GM21786 (cell line): ENCODE results near the gene CRY2.

Experiments used
- ATAC-seq: cut with Tn5 transposase; IDR thresholded peaks from one replicate; pipeline ENCODE4 v1.9.1; 2021; ENCODE audit not compliant: unreplicated experiment

Gene CRY2

DNA sequence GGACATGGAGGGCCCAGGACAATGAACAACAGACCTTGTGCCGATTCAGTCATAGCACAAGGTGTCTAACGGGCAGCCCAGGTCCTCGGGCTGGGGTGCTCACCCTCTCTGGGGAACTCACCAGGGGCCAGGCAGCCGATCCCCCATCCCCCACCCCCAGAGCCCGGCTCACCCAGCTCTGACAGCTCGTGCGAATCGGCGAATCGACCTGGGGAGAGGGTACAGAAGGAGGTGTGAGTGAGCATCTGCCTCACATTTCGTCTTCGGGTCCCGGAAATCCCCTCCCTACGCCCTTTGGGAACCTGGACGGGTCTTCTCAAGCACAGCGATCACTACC, 70.0 kb downstream of the CRY2 start:
- no peak for ATAC-seq

DNA sequence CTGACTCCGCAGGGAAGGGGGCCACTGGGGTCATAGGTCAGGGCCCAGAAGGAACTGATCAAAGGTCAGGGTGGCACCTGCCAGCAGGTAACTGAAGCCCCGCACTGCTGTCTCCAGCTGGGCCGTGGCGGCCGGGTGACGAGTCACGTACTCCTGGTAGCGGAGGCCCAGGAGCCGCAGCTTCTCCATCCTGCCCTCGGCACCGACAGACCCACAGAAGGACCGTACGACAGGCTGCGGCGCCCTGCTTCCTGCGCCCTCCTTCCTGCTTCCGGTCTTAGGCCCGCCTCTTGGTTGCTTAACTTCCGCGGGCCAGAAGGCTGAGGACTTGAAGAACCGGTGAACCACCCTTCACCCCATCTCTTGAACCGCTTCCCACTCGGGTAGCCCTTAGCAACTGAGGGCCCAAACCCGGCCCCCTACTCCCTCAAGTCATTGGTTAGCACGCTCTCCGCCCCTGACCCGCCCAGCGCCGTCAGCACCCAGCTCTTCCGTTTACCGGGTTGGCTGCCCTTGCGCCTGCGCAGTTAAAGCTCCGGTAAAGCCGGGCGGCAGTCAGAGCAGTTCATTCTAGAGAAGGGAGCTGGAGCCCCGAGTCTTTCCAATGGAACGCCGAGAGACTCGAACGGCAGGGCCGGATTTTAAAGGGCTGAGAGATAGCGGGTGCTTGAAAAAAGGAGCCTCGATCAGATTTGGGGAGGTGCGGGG, 70.5 kb downstream of the CRY2 start, which contains the start of gene PEX16:
PEX16 (minus strand) TSS at position 255 of the 708 bp plus-strand sequence; CDS start at position 189, 66 bp downstream.
- ATAC-seq: peak; percentile 86

DNA sequence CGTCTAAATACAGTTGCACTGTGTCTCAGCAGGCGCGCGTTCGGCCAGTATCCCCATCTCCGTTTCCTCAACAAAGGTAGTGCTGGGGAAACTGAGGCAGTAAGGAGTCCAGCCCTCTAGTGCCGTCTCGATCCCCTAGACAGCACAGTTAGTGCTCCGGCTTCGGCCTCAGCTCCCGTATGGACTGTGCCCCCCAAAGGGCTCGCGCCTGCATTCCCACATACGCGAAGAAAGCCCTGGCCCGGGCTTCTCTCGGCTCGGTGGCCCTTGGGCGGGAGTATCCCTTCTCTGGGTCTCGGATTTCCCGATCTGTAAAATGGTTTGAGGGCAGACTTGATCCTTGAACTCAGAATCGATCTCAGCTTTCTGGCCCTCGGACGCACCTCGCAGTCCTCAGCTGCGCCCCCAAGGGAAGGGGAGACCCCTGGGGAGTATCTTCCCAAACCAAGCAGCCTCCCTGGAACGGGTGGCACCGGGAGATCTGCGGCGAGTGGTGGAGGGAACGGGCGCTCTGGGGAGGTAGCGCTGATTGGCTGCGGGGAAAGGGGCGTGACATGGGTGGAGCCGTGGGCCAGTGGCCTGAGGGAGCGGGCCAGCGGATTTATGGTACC, 71.2 kb downstream of the CRY2 start:
- peak; percentile 35 for ATAC-seq

DNA sequence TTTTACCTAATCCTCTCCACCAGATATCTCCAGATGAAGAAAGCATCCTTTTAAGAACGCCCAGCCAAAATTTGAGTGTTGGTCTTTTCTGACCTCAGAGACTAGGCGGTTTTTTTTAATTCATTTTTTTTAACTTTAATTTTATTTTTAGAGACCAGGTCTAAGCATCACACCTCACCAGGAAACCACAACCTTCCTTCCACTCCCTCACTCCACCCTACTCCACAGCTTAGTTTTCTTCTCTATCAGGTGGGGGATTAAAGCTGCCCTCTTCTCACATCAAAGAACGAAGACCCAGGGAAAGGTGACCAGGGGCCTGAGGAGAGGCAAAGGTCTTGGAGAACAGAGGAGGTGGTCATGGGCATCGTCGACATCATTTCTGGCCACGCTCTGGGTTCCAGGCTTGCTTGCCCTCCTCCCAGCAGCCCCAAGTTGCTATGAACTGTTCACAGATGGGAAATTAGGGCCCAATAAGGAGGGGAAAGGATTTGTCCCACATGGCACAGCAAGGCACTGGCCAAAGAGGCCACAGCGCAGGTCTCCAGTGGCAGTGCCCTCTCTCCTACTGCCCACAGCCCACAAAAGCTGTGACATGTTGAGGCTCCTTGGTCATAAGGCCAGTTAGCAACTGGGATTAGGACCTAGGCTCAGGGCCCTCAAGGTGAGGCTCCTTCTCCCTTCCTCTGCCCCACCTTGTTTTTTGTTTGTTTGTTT, 71.8 kb downstream of the CRY2 start:
- no peak for ATAC-seq

DNA sequence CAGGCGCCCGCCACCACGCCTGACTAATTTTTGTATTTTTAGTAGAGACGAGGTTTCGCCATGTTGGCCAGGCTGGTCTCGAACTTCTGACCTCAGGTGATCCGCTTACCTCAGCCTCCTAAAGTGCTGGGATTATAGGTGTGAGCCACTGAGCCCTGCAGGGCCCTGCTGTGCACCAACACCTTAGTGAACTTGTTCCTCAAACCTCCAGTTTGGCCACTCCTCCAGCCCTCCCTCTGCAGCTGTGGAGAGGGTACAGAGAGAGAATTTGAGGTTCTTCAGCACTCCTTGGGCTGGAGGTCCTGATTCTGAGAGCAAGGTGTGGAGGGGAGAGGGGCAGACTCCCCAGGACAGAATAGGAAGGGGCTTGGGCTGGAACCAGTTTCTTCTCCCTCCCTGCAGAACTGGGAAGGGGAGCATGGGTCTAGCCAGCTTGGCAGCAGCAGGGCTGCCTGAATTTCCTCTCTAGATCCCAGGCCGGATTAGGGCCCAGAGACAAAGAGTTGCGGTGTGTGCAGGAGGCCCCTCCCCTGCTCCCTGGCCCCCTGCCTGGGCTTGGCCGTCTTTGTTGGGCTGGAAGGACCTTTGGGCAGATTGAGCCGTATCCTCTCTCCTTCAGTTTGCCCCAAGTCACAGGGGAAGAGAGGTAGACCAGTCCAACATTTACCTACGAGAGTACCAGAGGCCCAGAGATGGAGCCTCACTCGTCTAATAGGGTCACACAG, 72.7 kb downstream of the CRY2 start:
- no peak for ATAC-seq

DNA sequence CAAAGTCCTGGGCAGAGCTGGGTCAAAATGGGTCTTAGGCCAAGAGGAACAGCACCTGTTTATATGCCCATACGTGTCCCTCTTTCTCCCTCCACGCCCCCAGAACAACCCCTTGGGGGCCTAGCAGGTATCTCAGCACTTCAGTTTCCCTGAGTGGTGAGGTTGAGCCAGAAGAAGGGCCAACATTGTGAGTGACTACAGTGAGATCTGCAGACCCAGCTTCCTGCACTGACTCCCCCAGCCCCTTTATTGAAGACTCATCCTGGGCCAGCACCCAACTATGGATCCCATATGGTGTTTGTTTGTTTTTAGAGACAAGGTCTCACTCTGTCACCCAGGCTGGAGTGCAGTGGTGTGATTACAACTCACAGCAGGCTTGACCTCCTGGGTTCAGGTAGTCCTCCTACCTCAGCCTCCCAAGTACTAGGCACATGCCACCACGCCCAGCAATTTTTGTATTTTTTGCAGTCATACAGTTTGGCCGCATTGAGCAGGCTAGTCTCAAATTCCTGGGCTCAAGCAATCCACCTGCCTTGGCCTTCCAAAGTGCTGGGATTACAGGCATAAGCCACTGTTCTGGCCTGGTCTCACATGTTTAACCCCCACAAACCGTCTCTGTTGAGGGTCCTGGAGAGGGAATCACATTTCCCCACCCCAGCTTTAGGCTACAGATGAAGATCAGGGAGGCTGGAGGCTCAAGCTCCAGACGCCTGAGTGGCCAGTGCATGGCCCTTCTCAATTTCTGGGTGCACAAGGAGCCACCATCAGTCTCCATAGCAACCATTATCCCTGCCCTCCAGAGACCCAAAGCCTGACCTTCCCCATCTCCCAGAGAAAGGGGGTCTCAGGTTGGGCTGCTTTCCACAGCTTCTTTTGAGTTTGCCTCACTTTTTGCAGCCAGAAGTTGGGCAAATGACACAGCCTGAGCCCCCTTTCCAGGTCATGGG, 73.5 kb downstream of the CRY2 start:
- no peak for ATAC-seq

DNA sequence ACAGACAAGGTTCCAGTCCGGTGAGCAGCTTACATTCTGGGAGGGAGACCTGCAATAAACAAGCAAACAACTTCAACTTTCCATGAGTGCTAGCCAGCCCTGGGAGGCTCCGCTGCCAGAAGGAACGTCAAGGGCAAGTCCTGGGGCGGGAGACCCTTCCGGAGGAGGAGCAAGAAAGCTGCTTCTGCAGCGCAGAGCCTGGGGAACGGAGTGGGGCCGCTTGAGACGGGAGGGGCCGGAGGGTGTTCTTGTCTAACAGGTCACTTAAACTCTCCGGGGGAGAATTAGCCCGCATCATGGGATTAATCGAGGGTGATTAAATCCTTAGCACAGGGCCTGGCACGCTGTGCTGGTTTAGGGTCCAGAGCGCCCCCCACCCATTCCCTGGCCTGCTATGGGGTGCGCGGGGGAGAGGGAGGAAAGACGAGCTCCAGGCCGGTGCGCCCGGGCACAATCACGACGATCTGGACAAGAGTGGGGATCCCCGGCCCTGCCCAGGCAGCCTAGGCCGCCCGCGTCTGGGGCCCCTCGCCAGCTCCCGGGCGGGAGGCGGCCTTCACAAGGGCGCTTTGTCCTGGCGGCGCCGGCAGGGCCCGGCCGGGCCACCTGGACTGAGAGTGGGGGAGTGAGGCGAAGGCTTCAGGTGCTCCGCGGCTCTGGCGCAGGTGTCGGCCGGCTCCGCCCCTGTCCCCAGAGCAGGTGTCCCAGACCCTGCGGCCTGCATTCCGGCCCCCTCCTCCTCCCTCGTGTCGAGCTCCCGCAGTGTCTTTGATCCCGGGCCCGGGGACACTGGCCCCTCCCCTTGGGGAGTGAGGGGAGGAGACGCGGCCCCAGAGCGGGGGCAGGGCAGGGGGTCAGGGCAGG, 74.5 kb downstream of the CRY2 start:
- ATAC-seq: no peak

DNA sequence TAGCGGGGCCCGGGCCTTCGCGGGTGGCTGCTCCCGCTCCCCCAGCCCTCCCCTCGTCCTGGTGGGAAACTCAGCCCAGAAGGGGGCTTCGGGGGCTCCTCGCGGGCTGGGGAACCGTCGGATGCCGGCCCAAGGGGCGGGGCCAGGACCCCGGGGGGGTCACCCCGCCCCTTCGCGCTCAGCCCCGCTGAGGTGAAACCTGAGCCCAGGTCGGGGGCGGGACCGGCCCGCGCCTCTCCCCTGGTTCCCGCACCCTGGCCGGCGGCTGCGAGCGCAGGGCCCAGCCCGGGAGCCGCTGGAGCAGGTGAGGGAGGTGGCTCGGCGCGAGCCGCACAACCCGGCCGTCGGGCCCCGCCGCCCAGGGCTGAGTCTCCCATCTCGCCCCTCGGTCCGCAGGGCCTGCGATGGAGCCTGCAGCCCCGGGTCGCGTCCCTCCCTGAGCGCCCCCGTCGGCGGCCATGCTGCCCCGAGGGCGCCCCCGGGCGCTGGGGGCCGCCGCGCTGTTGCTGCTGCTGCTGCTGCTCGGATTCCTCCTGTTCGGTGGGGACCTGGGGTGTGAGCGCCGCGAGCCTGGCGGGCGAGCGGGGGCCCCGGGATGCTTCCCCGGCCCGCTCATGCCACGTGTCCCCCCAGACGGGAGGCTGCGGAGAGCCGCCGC, 75.3 kb downstream of the CRY2 start, which contains the start of gene LARGE2:
LARGE2 (plus strand) TSS at position 232 of the 658 bp plus-strand sequence; CDS start at position 459, 227 bp downstream.
- no peak for ATAC-seq

DNA sequence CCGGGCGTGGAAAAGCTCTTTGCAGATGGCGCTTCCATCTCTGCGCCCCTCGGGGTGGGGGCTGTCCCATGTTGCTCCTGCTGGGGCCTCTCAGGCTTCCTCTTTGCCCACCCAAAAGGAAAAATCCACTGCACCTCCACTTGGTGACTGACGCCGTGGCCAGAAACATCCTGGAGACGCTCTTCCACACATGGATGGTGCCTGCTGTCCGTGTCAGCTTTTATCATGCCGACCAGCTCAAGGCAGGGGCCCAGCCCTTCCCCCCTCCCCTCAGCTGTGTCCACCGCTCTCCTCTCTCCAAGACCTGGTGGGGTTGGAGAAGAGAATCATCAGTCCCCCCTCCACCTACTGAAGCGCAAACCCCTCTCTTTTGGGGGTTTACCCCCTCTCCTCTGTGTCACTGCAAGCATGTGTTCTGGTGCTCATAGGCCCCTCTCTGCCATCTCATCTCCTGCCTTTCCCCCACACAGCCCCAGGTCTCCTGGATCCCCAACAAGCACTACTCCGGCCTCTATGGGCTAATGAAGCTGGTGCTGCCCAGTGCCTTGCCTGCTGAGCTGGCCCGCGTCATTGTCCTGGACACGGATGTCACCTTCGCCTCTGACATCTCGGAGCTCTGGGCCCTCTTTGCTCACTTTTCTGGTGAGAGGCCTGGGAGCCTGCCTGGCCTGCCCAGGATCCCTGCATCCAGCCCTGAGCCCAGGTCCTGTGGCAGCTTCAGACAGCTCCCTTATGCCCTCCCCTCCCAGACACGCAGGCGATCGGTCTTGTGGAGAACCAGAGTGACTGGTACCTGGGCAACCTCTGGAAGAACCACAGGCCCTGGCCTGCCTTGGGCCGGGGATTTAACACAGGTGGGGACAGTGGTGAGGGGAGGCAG, 77.0 kb downstream of the CRY2 start:
- no peak for ATAC-seq

DNA sequence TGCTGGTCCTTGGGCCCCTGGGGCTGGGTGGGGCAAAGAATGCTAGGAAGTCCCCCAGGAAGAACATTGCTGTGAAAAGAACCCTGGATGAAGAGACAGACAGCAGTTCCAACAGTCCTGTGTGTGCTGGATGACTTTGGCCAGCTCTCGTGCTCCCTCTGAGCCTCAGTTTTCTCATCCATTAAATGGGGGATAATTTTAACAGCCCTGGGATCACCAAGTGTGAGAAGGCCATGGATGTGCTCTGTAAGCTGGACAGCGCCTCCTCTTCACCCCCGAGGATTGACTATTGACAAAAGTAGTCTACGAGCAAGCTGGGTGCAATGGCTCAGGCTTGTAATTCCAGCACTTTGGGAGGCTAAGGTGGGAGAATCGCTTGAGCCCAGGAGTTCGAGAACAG, 77.7 kb downstream of the CRY2 start:
- ATAC-seq: no peak

DNA sequence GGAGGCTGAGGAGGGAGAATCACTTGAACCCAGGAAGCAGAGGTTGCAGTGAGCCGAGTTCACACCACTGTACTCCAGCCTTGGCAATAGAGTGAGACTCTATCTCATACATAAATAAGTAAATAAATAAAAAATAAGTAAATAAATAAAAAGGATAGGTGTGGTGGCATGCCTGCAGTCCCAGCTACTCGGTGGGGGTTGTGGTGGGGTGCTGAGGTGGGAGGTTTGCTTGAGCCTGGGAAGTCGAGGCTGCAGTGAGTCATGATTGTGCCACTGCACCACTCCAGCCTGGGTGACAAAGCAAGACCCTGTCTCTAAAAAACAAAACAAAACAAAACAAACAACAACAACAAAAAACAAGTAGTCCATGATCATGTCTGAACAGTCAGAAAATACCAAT, 78.3 kb downstream of the CRY2 start:
- no peak for ATAC-seq

DNA sequence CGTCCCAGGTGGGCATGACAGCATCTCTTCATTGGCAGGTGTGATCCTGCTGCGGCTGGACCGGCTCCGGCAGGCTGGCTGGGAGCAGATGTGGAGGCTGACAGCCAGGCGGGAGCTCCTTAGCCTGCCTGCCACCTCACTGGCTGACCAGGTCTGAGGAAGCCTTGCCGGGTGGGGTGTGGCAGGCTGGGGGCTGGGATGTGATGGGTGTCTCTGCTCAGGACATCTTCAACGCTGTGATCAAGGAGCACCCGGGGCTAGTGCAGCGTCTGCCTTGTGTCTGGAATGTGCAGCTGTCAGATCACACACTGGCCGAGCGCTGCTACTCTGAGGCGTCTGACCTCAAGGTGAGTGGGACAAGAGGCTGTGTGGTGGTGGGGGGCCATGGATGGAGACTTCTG, 78.7 kb downstream of the CRY2 start:
- ATAC-seq: no peak

DNA sequence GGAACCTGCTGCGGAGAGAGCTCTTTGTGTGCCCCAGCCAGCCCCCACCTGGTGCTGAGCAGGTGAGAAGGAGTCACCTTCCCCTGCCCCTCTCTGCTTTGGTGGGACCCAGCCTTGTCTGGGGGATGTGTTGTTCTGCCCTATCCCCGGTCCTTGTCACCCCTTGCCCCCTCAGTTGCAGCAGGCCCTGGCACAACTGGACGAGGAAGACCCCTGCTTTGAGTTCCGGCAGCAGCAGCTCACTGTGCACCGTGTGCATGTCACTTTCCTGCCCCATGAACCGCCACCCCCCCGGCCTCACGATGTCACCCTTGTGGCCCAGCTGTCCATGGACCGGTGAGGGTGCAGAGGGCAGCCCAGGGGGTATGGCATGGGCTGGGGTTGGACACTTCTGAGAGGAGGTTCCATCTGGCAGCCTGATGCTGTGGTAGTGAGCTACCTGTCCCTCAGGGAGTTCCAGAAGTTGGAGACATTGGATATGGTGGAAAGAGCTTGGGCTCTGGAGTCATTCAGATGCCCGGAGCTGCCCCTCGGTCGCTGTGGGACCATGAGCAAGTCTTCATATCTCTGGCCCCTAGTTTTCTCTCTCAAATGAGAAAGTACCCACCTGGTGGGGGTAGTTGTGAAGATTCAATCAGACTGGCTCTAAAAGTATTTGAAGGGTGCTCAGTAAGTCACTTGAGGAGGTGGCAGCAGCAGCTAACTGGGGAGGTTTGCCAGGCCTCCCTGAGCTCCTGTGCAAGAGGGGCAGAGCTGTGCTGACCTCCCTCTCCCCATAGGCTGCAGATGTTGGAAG, 79.5 kb downstream of the CRY2 start:
- ATAC-seq: no peak

DNA sequence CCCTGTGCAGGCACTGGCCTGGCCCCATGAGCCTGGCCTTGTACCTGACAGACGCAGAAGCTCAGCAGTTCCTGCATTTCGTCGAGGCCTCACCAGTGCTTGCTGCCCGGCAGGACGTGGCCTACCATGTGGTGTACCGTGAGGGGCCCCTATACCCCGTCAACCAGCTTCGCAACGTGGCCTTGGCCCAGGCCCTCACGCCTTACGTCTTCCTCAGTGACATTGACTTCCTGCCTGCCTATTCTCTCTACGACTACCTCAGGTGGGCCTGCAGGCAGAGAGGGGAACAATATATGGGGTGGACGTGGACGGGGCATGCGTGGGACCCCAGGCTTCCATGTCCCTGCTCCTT, 80.0 kb downstream of the CRY2 start:
- ATAC-seq: no peak

DNA sequence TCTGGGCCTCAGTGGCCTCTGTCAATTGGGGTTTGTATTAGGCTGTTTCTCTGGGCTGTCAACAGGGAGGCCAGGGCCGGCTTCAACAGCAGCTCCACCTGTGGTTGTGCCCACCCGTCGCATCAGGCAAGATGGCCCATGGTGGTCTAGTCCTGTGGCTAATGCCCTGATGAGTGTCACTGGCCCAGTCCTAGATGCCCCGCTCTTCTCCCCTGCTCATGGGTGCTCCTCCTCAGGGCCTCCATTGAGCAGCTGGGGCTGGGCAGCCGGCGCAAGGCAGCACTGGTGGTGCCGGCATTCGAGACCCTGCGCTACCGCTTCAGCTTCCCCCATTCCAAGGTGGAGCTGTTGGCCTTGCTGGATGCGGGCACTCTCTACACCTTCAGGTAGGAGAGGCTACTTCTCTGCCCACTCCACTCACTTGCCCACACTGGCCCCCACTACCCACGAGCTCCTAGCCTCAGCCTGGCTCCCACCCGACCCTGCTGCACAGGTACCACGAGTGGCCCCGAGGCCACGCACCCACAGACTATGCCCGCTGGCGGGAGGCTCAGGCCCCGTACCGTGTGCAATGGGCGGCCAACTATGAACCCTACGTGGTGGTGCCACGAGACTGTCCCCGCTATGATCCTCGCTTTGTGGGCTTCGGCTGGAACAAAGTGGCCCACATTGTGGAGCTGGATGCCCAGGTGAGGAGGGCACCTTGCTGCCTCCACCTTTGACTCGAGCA, 80.6 kb downstream of the CRY2 start:
- ATAC-seq: no peak

DNA sequence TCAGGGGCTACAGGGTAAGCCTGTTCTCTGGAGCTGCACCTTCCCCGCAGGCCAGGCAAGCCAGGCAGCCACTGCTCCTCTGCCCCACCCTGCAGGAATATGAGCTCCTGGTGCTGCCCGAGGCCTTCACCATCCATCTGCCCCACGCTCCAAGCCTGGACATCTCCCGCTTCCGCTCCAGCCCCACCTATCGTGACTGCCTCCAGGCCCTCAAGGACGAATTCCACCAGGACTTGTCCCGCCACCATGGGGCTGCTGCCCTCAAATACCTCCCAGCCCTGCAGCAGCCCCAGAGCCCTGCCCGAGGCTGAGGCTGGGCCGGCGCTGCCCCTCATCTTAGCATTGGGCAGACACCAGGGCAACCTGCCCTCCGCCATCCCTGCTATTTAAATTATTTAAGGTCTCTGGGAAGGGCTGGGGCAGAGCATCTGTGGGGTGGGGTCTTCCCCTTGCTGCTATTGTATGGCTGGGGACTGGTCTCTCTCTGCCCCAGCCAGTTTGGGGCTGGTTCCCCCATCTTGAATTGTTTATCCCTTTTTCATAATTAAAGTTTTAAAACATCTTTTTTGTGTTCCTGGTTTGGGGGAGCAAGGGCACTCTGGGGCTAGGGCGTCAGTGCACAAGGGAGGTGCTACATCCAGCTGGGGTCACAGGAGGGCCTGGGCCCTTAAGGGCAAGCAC, 81.4 kb downstream of the CRY2 start:
- ATAC-seq: no peak
